IMR-90 (cell line): ENCODE data around the gene ITPKB. TPM values are rescaled to one million over a fixed set of nuclear protein-coding genes. Genes with fewer than 3 reads are reported as not detected.

ENCODE experiments used
- ATAC-seq: fragments of 200-7000 bp; cut with Tn5 transposase; 2 replicates; pipeline ENCODE4 v1.9.1; 2020; ENCODE audit warnings: low read depth, mild to moderate bottlenecking, moderate library complexity
- BruUV-seq: library from RNA; stranded (reverse); fragments of 400-500 nt; replicated peaks from 2 replicates; lab custom pipeline; 2021; lab: Mats Ljungman, UMichigan
- CTCF ChIA-PET: fragments of 300-600 bp; formaldehyde crosslinking; extraction: SDS; loops from one replicate; lab custom pipeline; 2021; ENCODE audit warnings: antibody characterized with exemption; lab: Yijun Ruan, JAX
- POLR2A ChIA-PET: fragments of 300-600 bp; sonication (Branson Sonifier 250); formaldehyde crosslinking; loops from one replicate; lab custom pipeline; 2022; ENCODE audit warnings: antibody characterized with exemption; ENCODE audit not compliant: unreplicated experiment; lab: Charles Lee
- DNase-seq: peaks from one replicate; pipeline ENCODE4 v3.0.0; 2013
- H2AFZ ChIP-seq: replicated peaks from 2 replicates; pipeline ENCODE3; 2013; ENCODE audit warnings: low read length, mild to moderate bottlenecking; ENCODE audit not compliant: poor library complexity
- H2AK5ac ChIP-seq: 2 replicates; pipeline ENCODE4 v1.6.1; 2013; ENCODE audit warnings: low read depth, low read length, inconsistent platforms
- H2AK9ac ChIP-seq: replicated peaks from 2 replicates; pipeline ENCODE3; 2013; ENCODE audit warnings: mild to moderate bottlenecking, low read depth, low read length, moderate library complexity; ENCODE audit not compliant: poor library complexity
- H2BK120ac ChIP-seq: 2 replicates; pipeline ENCODE4 v1.6.1; 2013; ENCODE audit warnings: low read depth, low read length, inconsistent platforms
- H2BK15ac ChIP-seq: 3 replicates; pipeline ENCODE4 v1.6.1; 2013; ENCODE audit warnings: low read depth, low read length, inconsistent platforms
- H2BK20ac ChIP-seq: 2 replicates; pipeline ENCODE4 v1.6.1; 2013; ENCODE audit warnings: low read depth, mild to moderate bottlenecking, inconsistent platforms, low read length, moderate library complexity
- H2BK5ac ChIP-seq: 2 replicates; pipeline ENCODE4 v1.6.1; 2013; ENCODE audit warnings: mild to moderate bottlenecking, low read depth, low read length, inconsistent platforms; ENCODE audit not compliant: poor library complexity, severe bottlenecking
- H3K14ac ChIP-seq: replicated peaks from 2 replicates; pipeline ENCODE4 v1.6.1; 2013; ENCODE audit warnings: low read depth, low read length, inconsistent platforms
- H3K18ac ChIP-seq: 2 replicates; pipeline ENCODE4 v1.6.1; 2013; ENCODE audit warnings: low read depth, low read length, control low read depth
- H3K23ac ChIP-seq: 2 replicates; pipeline ENCODE4 v1.6.1; 2013; ENCODE audit warnings: low read depth, low read length, inconsistent platforms
- H3K27ac ChIP-seq: 2 replicates; pipeline ENCODE4 v1.5.1; 2013; ENCODE audit warnings: mild to moderate bottlenecking, control low read depth, low read length; ENCODE audit not compliant: insufficient read depth
- H3K27me3 ChIP-seq: 2 replicates; pipeline ENCODE4 v1.6.1; 2013; ENCODE audit warnings: low read length; ENCODE audit not compliant: control insufficient read depth, insufficient read depth
- H3K36me3 ChIP-seq: 2 replicates; pipeline ENCODE4 v1.6.1; 2013; ENCODE audit warnings: low read length, mixed read lengths; ENCODE audit not compliant: control insufficient read depth, insufficient read depth
- H3K4ac ChIP-seq: 2 replicates; pipeline ENCODE4 v1.6.1; 2013; ENCODE audit warnings: low read depth, low read length, inconsistent platforms
- H3K4me1 ChIP-seq: 2 replicates; pipeline ENCODE4 v1.6.1; 2013; ENCODE audit warnings: low read length, mixed read lengths; ENCODE audit not compliant: control insufficient read depth, insufficient read depth
- H3K4me2 ChIP-seq: 2 replicates; pipeline ENCODE4 v1.6.1; 2013; ENCODE audit warnings: low read depth, mild to moderate bottlenecking, control low read depth, low read length, moderate library complexity
- H3K4me3 ChIP-seq: 2 replicates; pipeline ENCODE4 v1.5.1; 2013; ENCODE audit warnings: low read depth, mild to moderate bottlenecking, control low read depth, low read length, moderate library complexity; ENCODE audit not compliant: insufficient read depth
- H3K56ac ChIP-seq: 2 replicates; pipeline ENCODE4 v1.6.1; 2013; ENCODE audit warnings: low read length, inconsistent platforms; ENCODE audit not compliant: insufficient read depth; ENCODE audit errors: extremely low read depth
- H3K79me1 ChIP-seq, 2 experiments: 2 replicates each; pipeline ENCODE4 v1.6.1; 2013; ENCODE audit warnings: low read length in 2 of 2, inconsistent platforms in 1 of 2, low read depth in 1 of 2
- H3K9ac ChIP-seq: 2 replicates; pipeline ENCODE4 v1.6.1; 2013; ENCODE audit warnings: low read depth, low read length, control low read depth
- H3K9me1 ChIP-seq: 2 replicates; pipeline ENCODE4 v1.6.1; 2013; ENCODE audit warnings: low read length, inconsistent platforms; ENCODE audit not compliant: insufficient read depth
- H3K9me3 ChIP-seq: 2 replicates; pipeline ENCODE4 v1.6.1; 2013; ENCODE audit warnings: low read length; ENCODE audit not compliant: control insufficient read depth, insufficient read depth
- H4K20me1 ChIP-seq: 2 replicates; pipeline ENCODE4 v1.6.1; 2013; ENCODE audit warnings: low read length, inconsistent platforms; ENCODE audit not compliant: insufficient read depth
- H4K5ac ChIP-seq: 2 replicates; pipeline ENCODE4 v1.6.1; 2013; ENCODE audit warnings: mild to moderate bottlenecking, low read depth, low read length, control low read depth
- H4K8ac ChIP-seq, 2 experiments: 2 replicates each; pipeline ENCODE4 v1.6.1; 2013; ENCODE audit warnings: low read depth in 2 of 2, low read length in 2 of 2, control low read depth in 1 of 2, inconsistent platforms in 1 of 2
- H4K91ac ChIP-seq: 2 replicates; pipeline ENCODE4 v1.6.1; 2013; ENCODE audit warnings: low read depth, low read length, inconsistent platforms; ENCODE audit not compliant: insufficient read depth
- BHLHE40 ChIP-seq: fragments of 150-350 bp; IDR thresholded peaks from 2 replicates; pipeline ENCODE4 v1.6.1; 2016; ENCODE audit warnings: mild to moderate bottlenecking, low read depth, low read length
- CEBPB ChIP-seq: IDR thresholded peaks from 2 replicates; pipeline ENCODE4 v1.6.1; 2012; ENCODE audit warnings: low read depth, low read length, improper control_type of control experiment
- CHD1 ChIP-seq: IDR thresholded peaks from 2 replicates; pipeline ENCODE4 v1.6.1; 2012; ENCODE audit warnings: low read depth, low read length, improper control_type of control experiment
- CTCF ChIP-seq: conservative IDR thresholded peaks from 2 replicates; pipeline ENCODE4 v1.5.1; 2012; ENCODE audit warnings: mild to moderate bottlenecking, low read depth, low read length, improper control_type of control experiment
- ELK1 ChIP-seq: fragments of 150-350 bp; IDR thresholded peaks from 2 replicates; pipeline ENCODE4 v1.6.1; 2016; ENCODE audit warnings: low read depth, mild to moderate bottlenecking, low read length, moderate library complexity, borderline replicate concordance
- FOS ChIP-seq: fragments of 150-350 bp; IDR thresholded peaks from 2 replicates; pipeline ENCODE4 v1.6.1; 2016; ENCODE audit warnings: low read depth, low read length
- MAFK ChIP-seq: IDR thresholded peaks from 2 replicates; pipeline ENCODE4 v1.6.1; 2012; ENCODE audit warnings: low read depth, low read length, improper control_type of control experiment
- MAZ ChIP-seq: IDR thresholded peaks from 2 replicates; pipeline ENCODE4 v1.6.1; 2012; ENCODE audit warnings: low read depth, mild to moderate bottlenecking, low read length, improper control_type of control experiment, moderate library complexity, borderline replicate concordance
- MXI1 ChIP-seq: IDR thresholded peaks from 2 replicates; pipeline ENCODE4 v1.6.1; 2012; ENCODE audit warnings: low read depth, mild to moderate bottlenecking, low read length, moderate library complexity, borderline replicate concordance
- NFE2L2 ChIP-seq: fragments of 150-350 bp; IDR thresholded peaks from 2 replicates; pipeline ENCODE4 v1.6.1; 2016; ENCODE audit warnings: low read depth, mild to moderate bottlenecking, low read length
- POLR2A ChIP-seq: IDR thresholded peaks from 2 replicates; pipeline ENCODE4 v1.6.1; 2012; ENCODE audit warnings: mild to moderate bottlenecking, low read depth, low read length
- RAD21 ChIP-seq: IDR thresholded peaks from 2 replicates; pipeline ENCODE4 v1.6.1; 2012; ENCODE audit warnings: low read length, improper control_type of control experiment
- RCOR1 ChIP-seq: IDR thresholded peaks from 2 replicates; pipeline ENCODE4 v1.6.1; 2012; ENCODE audit warnings: mild to moderate bottlenecking, low read length, improper control_type of control experiment; ENCODE audit not compliant: insufficient replicate concordance
- RFX5 ChIP-seq: IDR thresholded peaks from 2 replicates; pipeline ENCODE4 v1.8.0; 2012; ENCODE audit warnings: low read depth, mild to moderate bottlenecking, low read length, moderate library complexity
- SMC3 ChIP-seq: fragments of 150-350 bp; IDR thresholded peaks from 2 replicates; pipeline ENCODE4 v1.6.1; 2016; ENCODE audit warnings: low read depth, mild to moderate bottlenecking, antibody characterized with exemption, low read length, moderate library complexity
- WGBS, 2 experiments: methylation state at CpG; one replicate each; pipeline versions ENCODE4 v1.1.5 to v1.1.7; 2013; ENCODE audit warnings: missing lambda C conversion rate in 2 of 2; ENCODE audit not compliant: insufficient read length in 1 of 2; ENCODE audit errors: extremely low coverage in 2 of 2; 5-methylcytosine and 5-hydroxymethylcytosine counted together
- dilution Hi-C: fragments of 300-500 bp; cut with HindIII; formaldehyde crosslinking; loops from one replicate; pipeline ENCODE4 v1.14.3; 2018; ENCODE audit warnings: low sequenced_read_pairs; ENCODE audit not compliant: unreplicated experiment
- in situ Hi-C: fragments of 300-500 bp; cut with MboI; formaldehyde crosslinking; loops from 3 replicates; pipeline ENCODE4 v1.14.3; 2019; ENCODE audit warnings: low sequenced_read_pairs, inconsistent platforms, mixed read lengths
- intact Hi-C: fragments of 100-400 bp; cut with micrococcal nuclease; formaldehyde crosslinking; loops from 2 replicates; pipeline ENCODE4 v1.10.0; 2022
- polyA plus RNA-seq, 3 experiments: library from polyadenylated mRNA; depleted of rRNA; stranded (reverse); fragments of >200 nt; gene quantifications; 2 replicates each; pipeline ENCODE4 v1.2.3, GENCODE V29; 2012; ENCODE audit warnings: low replicate concordance in 1 of 3
- total RNA-seq: library from RNA; depleted of rRNA; stranded (reverse); fragments of >200 nt; gene quantifications from 2 replicates; pipeline ENCODE4 v1.2.3, GENCODE V29; 2012
- TF ChIP-seq, protein P1 (sequence below): fragments of 150-350 bp; IDR thresholded peaks from 2 replicates; pipeline ENCODE4 v1.6.1; 2017; ENCODE audit warnings: mild to moderate bottlenecking, antibody characterized with exemption, low read length, low read depth

The ITPKB gene
- total and polyA plus RNA-seq, 2 of the 4 experiments (the other 2 are of a cell fraction) = 0.72 to 1.4 TPM

GRCh38 chr1:226685196-226685820 lies 53.8 kb downstream of the ITPKB start:
- H3K9ac ChIP-seq = no peak overlapping the region
- peaks cover 4% of the 10 kb centered on the region for H3K27me3 ChIP-seq
- no peaks in the 10 kb centered on the region for H3K36me3 ChIP-seq
- dilution Hi-C loops (no loop called here), in situ Hi-C loops (no loop called here), intact Hi-C loops (no loop called here)
- H3K9me1 ChIP-seq = peaks cover 8% of the 10 kb centered on the region; the same call in 1 of the 2 replicates
- H3K4ac ChIP-seq = no peak overlapping the region
- no peak overlapping the region for H4K5ac ChIP-seq
- no peak overlapping the region for H4K91ac ChIP-seq
- no peak overlapping the region for H3K23ac ChIP-seq
- WGBS, 2 experiments = 84% methylated on average over 6 of the region's 11 CpGs; no CpG with 5 or more reads in 1 of the 2 experiments
- H2BK15ac ChIP-seq = no peak overlapping the region
- no peak overlapping the region for H3K4me3 ChIP-seq
- H2BK20ac ChIP-seq = no peak overlapping the region
- no peak overlapping the region for H3K56ac ChIP-seq
- no peak overlapping the region for H4K8ac ChIP-seq
- no peak overlapping the region for H2BK5ac ChIP-seq
- H3K27ac ChIP-seq = no peak overlapping the region
- no peak overlapping the region for H2AK9ac ChIP-seq
- peaks cover 5% of the 10 kb centered on the region; the same call in 1 of the 2 replicates for H3K4me1 ChIP-seq
- no peak overlapping the region for H3K18ac ChIP-seq
- no peak overlapping the region for H3K14ac ChIP-seq
- H2AK5ac ChIP-seq = no peak overlapping the region
- no peaks in the 10 kb centered on the region for H4K20me1 ChIP-seq
- H3K4me2 ChIP-seq = no peak overlapping the region
- no peak for ATAC-seq
- ChIA-PET CTCF (no interaction called here), POLR2A (no interaction called here)
- TF ChIP-seq RFX5 (no peak), NFE2L2 (no peak), MXI1 (no peak), ELK1 (no peak), SMC3 (no peak), FOS (no peak), CEBPB (no peak), BHLHE40 (no peak), MAZ (no peak), POLR2A (no peak), CHD1 (no peak), CTCF (no peak), RCOR1 (no peak), MAFK (no peak), RAD21 (no peak)
- TF ChIP-seq, protein P1, sequence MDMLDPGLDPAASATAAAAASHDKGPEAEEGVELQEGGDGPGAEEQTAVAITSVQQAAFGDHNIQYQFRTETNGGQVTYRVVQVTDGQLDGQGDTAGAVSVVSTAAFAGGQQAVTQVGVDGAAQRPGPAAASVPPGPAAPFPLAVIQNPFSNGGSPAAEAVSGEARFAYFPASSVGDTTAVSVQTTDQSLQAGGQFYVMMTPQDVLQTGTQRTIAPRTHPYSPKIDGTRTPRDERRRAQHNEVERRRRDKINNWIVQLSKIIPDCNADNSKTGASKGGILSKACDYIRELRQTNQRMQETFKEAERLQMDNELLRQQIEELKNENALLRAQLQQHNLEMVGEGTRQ = no peak
- H2BK120ac ChIP-seq = no peak overlapping the region
- H3K79me1 ChIP-seq = 0 out of 4 replicates have a peak, but pooled peaks cover 0 to 3% of the 10 kb centered on the region in 2 experiments
- no peaks in the 10 kb centered on the region for H3K9me3 ChIP-seq
- no TSS peak for BruUV-seq
- no peak for DNase-seq
- H2AFZ ChIP-seq = no peak overlapping the region
